22Rv1 (cell line): ENCODE results near the gene ZYG11B.
"Not testable (repeated sequence)": the region's sequence is repeated elsewhere in the genome, so short reads cannot be mapped to it uniquely, and the experiment has no call there.

Source experiments
- H3K27ac ChIP-seq: fragments of 450-650 bp; 2 replicates; pipeline ENCODE4 v1.5.1; 2017
- CTCF ChIP-seq: fragments of 450-650 bp; IDR thresholded peaks from 2 replicates; pipeline ENCODE4 v1.5.1; 2017; ENCODE audit warnings: mild to moderate bottlenecking
- ZFX ChIP-seq: fragments of 450-650 bp; IDR thresholded peaks from 2 replicates; pipeline ENCODE4 v1.6.1; 2017; ENCODE audit warnings: antibody characterized with exemption, borderline replicate concordance

The ZYG11B gene

GRCh38 chr1:52733368-52733767 lies 7.1 kb downstream of the ZYG11B start:
- no peak for TF ChIP-seq CTCF
- TF ChIP-seq ZFX = no peak
- H3K27ac ChIP-seq = no peak overlapping the region

DNA sequence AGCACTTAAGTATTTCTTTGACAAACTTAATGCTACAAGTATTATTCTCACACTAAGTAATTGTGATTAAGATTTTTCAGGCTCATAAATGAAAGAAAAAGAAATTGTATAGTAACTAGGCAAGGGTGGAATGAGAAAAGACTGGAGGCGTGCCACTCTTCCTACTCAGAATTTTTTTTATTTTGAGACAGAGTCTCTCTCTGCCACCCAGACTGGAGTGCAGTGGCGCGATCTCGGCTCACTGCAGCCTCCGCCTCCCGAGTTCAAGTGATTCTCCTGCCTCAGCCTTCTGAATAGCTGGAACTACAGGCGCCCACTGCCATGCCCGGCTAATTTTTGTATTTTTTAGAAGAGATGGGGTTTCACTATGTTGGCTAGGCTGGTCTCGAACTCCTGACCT lies 9.1 kb downstream of the ZYG11B start:
- not testable (repeated sequence) for H3K27ac ChIP-seq

- H3K27ac ChIP-seq = no peak overlapping the region
- TF ChIP-seq CTCF = no peak
- TF ChIP-seq ZFX = no peak
These were observed 11.9 kb downstream of the ZYG11B start for GRCh38 chr1:52738148-52738547.

DNA sequence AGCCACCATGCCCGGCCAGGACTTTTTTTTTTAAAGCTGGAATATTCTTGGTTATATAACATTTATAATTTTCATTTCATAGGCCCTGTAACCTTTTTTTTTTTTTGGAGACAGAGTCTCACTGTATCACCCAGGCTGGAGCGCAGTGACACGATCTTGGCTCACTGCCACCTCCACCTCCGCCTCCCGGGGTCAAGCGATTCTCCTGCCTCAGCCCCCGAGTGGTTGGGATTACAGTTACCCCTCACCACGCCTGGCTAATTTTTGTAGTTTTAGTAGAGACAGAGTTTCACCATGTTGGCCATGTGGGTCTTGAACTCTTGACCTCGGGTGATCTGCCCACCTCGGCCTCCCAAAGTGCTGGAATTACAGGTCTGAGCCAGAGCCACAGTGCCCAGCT lies 12.6 kb downstream of the ZYG11B start:
- TF ChIP-seq ZFX (no peak), CTCF (no peak)
- H3K27ac ChIP-seq = no peak overlapping the region

DNA sequence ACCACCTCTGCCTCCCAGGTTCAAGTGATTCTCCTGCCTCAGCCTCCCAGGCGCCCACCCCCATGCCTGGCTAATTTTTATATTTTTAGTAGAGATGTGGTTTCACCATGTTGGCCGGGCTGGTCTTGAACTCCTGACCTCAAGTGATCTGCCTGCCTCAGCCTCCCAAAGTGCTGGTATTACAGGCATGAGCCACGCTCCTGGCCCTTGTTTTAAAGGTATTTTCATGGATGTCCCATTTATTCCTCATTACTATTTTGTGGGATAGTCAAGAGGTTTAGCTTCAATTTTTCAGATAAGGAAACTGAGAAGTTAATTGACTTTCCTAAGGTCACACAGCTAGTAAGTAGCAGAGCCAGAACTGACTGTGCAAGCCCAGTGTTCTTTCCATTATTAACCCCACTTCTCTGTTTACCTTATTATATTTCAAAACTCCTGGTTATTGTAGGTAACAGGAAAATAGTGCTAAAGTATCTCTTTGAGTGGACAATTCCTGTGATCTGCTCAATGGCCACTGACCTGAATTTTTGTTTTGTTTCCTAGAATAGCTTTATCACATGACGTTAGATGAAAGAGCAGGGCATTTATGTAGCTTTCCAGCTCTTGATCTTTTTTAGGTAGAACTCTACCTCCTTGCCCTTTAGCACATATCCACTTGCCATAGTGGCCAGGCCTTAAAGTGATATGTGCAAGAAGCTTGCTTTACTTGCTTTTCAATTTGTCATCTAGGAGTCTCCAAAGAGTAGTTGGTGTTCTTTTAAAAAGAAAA lies 13.6 kb downstream of the ZYG11B start:
- TF ChIP-seq ZFX (no peak), CTCF (no peak)
- no peak overlapping the region for H3K27ac ChIP-seq

DNA sequence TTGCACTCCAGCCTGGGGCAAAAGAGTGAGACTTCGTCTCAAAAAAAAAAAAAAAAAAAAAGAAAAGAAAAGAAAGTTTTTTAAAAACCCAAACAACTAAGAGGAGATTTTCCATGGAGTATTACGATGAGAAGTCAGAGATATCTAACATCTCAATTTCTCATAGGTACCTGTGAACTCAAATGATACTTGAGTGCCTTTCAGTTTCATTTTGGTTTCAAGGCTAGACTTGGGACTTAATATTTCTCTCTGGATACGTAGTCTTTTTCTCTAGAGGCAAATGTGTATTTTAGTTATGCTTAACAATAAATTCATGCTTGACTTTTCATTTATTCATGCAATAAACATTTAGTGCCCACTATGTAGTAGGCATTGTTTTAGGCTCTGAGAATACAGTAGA lies 15.0 kb downstream of the ZYG11B start:
- no peak overlapping the region for H3K27ac ChIP-seq
- no peak for TF ChIP-seq ZFX
- TF ChIP-seq CTCF = no peak

DNA sequence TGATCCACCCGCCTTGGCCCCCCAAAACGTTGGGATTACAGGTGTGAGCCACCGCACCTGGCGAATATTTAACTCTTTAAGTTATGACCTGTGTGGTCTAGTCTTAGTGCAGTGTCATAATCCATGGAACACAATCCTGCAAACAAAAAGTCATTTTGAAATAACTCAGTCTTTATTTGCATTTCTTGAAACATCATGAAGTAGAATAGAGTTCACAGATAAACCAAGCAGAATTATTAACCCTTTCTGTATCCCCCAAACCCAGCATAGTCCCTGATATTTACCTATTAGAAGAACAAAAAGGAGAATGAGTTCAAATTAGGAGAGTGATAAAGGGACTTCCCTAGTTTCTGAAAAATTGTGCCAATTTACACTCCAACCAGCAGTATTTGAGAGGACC lies 19.9 kb downstream of the ZYG11B start:
- TF ChIP-seq CTCF (no peak), ZFX (no peak)
- no peak overlapping the region for H3K27ac ChIP-seq

GRCh38 chr1:52747450-52747849 lies 21.2 kb downstream of the ZYG11B start:
- TF ChIP-seq ZFX (no peak), CTCF (no peak)

More at GRCh38 chr1:52747450-52747849, 21.2 kb downstream of the ZYG11B start:
- no peak overlapping the region for H3K27ac ChIP-seq
